Activated T-cell treated with anti-CD3 and anti-CD28 coated beads, Interleukin-2, amount 50 U/mL, for 1 hour (primary cell): Measurements from ENCODE around the gene EDNRA.

Experiments used
- DNase-seq: peaks from one replicate; pipeline ENCODE4 v3.0.0-alpha.2; 2020

EDNRA gene

GRCh38 chr4:147594107-147594506, 113.2 kb downstream of the EDNRA start:
- DNase-seq: no peak
